Suprapubic skin (tissue), 4 donors: ENCODE data around the gene SEMA5B. TPM values are rescaled to one million over a fixed set of nuclear protein-coding genes. Genes with fewer than 3 reads are reported as not detected.

Source experiments
- DNase-seq, 2 donors: peaks; one replicate each; pipeline ENCODE4 v3.0.0-alpha.2; 2019; ENCODE audit warnings: low spot score in 2 of 2
- H3K27ac ChIP-seq: fragments of 200-600 bp; sonication (generic); one replicate; pipeline ENCODE4 v1.5.1; 2019
- H3K27me3 ChIP-seq: fragments of 200-600 bp; sonication (generic); one replicate; pipeline ENCODE4 v1.5.1; 2019
- H3K36me3 ChIP-seq: fragments of 200-600 bp; sonication (generic); one replicate; pipeline ENCODE4 v1.5.1; 2019
- H3K4me1 ChIP-seq: fragments of 200-600 bp; sonication (generic); one replicate; pipeline ENCODE4 v1.5.1; 2019
- H3K4me3 ChIP-seq: fragments of 200-600 bp; sonication (generic); one replicate; pipeline ENCODE4 v1.5.1; 2019; ENCODE audit warnings: mild to moderate bottlenecking
- H3K9me3 ChIP-seq: fragments of 200-600 bp; sonication (generic); one replicate; pipeline ENCODE4 v1.5.1; 2019
- EP300 ChIP-seq: sonication (generic); formaldehyde crosslinking; IDR thresholded peaks from one replicate; pipeline ENCODE4 v1.6.1; 2017; ENCODE audit warnings: antibody characterized with exemption
- POLR2A ChIP-seq, 2 donors: fragments of 450-650 bp; IDR thresholded peaks; one replicate each; pipeline ENCODE4 v1.6.1; 2017; ENCODE audit warnings: antibody characterized with exemption in 2 of 2, mild to moderate bottlenecking in 2 of 2, moderate library complexity in 2 of 2
- POLR2AphosphoS5 ChIP-seq, 3 donors: sonication (generic); formaldehyde crosslinking; IDR thresholded peaks; one replicate each; pipeline ENCODE4 v1.6.1; 2017; ENCODE audit warnings: antibody characterized with exemption in 3 of 3
- WGBS: methylation state at CpG from one replicate; pipeline ENCODE4 v1.1.5; 2018; 5-methylcytosine and 5-hydroxymethylcytosine counted together
- total RNA-seq, 4 donors: library from RNA; depleted of rRNA; stranded (reverse); fragments of >200 nt; gene quantifications; one replicate each; pipeline ENCODE4 v1.1.0, GENCODE V29; 2016
- TF ChIP-seq, protein P1 (sequence below), 2 donors: fragments of 200-600 bp in 1 of 2; fragments of 450-650 bp in 1 of 2; sonication (generic) in 1 of 2; IDR thresholded peaks; one replicate each; pipeline ENCODE4 v1.5.1; 2016 to 2019; ENCODE audit warnings: antibody characterized with exemption in 2 of 2, mild to moderate bottlenecking in 1 of 2, moderate library complexity in 1 of 2

Gene SEMA5B
- total RNA-seq, 4 donors from 2014 or later: 1.4 to 2.0 (median 1.8) TPM; not detected in 1

DNA sequence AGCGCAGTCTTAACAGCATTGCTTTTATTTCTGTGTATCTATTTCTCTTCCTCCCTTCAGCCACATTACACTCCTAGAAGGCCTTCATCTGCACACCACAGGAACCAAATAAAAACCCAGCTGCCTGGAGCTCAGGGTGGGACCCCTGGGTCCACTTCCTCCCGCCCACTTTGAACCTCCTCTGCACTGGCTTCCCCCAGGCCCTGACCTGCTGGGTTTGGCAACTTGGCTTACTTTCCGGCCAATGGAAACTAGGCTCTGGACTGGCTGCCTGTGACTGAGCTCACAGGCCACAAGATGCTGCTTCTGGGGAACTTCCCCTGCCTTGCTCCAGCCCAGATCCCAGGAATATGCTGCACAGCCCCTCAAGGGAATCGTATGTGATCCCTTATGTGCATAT is 89.8 kb downstream of the SEMA5B start:
- Histone ChIP-seq H3K36me3 (no peaks in the 10 kb centered on the region), H3K9me3 (no peaks in the 10 kb centered on the region), H3K4me1 (peaks cover 24% of the 10 kb centered on the region), H3K4me3 (no peak overlapping the region), H3K27me3 (no peaks in the 10 kb centered on the region), H3K27ac (no peak overlapping the region)
- WGBS: 90% methylated on average over 4 of the region's 4 CpGs
- DNase-seq: no peak
- TF ChIP-seq POLR2AphosphoS5 (IDR thresholded peaks at IDR 0.05) (no peak), POLR2A (IDR thresholded peaks at IDR 0.05) (no peak), EP300 (no peak)
- TF ChIP-seq, protein P1, sequence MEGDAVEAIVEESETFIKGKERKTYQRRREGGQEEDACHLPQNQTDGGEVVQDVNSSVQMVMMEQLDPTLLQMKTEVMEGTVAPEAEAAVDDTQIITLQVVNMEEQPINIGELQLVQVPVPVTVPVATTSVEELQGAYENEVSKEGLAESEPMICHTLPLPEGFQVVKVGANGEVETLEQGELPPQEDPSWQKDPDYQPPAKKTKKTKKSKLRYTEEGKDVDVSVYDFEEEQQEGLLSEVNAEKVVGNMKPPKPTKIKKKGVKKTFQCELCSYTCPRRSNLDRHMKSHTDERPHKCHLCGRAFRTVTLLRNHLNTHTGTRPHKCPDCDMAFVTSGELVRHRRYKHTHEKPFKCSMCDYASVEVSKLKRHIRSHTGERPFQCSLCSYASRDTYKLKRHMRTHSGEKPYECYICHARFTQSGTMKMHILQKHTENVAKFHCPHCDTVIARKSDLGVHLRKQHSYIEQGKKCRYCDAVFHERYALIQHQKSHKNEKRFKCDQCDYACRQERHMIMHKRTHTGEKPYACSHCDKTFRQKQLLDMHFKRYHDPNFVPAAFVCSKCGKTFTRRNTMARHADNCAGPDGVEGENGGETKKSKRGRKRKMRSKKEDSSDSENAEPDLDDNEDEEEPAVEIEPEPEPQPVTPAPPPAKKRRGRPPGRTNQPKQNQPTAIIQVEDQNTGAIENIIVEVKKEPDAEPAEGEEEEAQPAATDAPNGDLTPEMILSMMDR (IDR thresholded peaks at IDR 0.05): no peak

DNA sequence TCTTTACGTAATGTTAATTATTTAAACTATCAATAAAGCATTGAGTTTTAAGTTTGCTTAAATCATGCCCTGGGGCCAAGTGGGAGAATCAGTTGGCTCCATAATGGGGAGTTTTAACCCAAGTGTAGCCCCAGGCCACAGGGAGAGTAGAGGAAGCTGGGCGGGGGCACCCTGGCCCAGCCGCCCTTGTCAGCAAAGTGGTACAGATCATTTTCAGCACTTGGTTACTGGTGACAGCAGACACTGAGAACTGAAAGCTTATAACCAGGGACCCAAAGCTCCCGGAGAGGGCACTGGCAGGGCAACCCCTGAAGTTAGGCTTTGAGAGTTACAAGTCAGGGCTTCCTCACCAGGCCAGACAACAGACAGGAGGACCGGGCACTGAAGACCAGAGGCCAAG is 90.6 kb downstream of the SEMA5B start:
- no peak for DNase-seq
- H3K9me3 ChIP-seq: no peaks in the 10 kb centered on the region
- no peak overlapping the region for H3K4me3 ChIP-seq
- no peak for TF ChIP-seq POLR2AphosphoS5 (IDR thresholded peaks at IDR 0.05)
- TF ChIP-seq EP300: no peak
- no peak for TF ChIP-seq POLR2A (IDR thresholded peaks at IDR 0.05)
- TF ChIP-seq, protein P1 (IDR thresholded peaks at IDR 0.05): no peak
- H3K27me3 ChIP-seq: no peaks in the 10 kb centered on the region
- WGBS: 85% methylated on average over 4 of the region's 5 CpGs
- peaks cover 24% of the 10 kb centered on the region for H3K4me1 ChIP-seq
- no peak overlapping the region for H3K27ac ChIP-seq
- no peaks in the 10 kb centered on the region for H3K36me3 ChIP-seq

DNA sequence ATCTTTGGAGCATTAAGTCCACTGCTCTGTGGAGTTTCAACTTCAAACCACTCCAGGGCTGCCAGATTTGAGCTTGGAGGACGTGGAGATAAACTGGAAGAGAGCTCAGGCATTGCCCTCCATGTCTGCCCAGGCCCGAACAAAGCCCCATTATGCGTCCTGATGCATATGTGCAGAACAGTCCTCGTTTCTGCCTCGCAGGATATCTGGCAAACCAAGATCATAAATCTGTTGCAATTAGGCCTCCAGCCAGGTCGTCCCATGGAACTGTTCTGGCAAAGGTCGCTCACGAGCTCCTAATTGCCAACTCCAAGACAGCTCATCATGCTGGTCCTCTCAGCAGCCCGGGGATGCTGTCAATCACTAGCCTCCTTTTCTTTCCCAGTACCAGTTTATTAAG is 91.2 kb downstream of the SEMA5B start:
- peak overlapping the region; percentile 38 for H3K27ac ChIP-seq
- no peaks in the 10 kb centered on the region for H3K27me3 ChIP-seq
- H3K4me3 ChIP-seq: no peak overlapping the region
- WGBS: 30% methylated on average over 9 of the region's 9 CpGs
- H3K9me3 ChIP-seq: no peaks in the 10 kb centered on the region
- DNase-seq: no peak
- H3K36me3 ChIP-seq: no peaks in the 10 kb centered on the region
- peaks cover 26% of the 10 kb centered on the region for H3K4me1 ChIP-seq
- TF ChIP-seq POLR2AphosphoS5 (IDR thresholded peaks at IDR 0.05) (no peak), POLR2A (IDR thresholded peaks at IDR 0.05) (no peak), EP300 (no peak)
- TF ChIP-seq, protein P1 (IDR thresholded peaks at IDR 0.05): no peak

DNA sequence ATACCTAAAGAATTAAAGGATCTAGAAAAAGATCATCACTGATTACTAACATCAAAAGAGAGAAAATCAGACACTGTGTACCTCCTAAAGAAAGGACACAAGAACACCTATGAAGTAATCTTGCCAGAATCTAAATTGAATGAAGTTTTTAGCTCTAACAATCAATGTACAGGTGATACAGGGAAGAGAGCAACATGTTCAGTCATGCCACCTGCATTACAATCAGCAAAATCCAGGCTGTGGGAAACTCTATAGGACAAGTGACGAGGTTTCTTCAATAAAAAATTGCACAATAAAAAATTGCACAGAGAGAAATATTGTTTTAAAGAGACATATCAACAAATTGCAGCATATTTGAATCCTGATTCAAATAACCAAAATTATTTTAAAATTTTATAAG is 93.3 kb downstream of the SEMA5B start:
- Histone ChIP-seq H3K4me1 (peaks cover 25% of the 10 kb centered on the region), H3K27ac (no peak overlapping the region), H3K9me3 (no peaks in the 10 kb centered on the region), H3K27me3 (no peaks in the 10 kb centered on the region), H3K4me3 (no peak overlapping the region), H3K36me3 (no peaks in the 10 kb centered on the region)
- TF ChIP-seq EP300: no peak
- no peak for TF ChIP-seq POLR2AphosphoS5 (IDR thresholded peaks at IDR 0.05)
- TF ChIP-seq POLR2A (IDR thresholded peaks at IDR 0.05): no peak
- TF ChIP-seq, protein P1 (IDR thresholded peaks at IDR 0.05): no peak
- DNase-seq: no peak
- 62% methylated on average over 1 of the region's 1 CpG for WGBS

DNA sequence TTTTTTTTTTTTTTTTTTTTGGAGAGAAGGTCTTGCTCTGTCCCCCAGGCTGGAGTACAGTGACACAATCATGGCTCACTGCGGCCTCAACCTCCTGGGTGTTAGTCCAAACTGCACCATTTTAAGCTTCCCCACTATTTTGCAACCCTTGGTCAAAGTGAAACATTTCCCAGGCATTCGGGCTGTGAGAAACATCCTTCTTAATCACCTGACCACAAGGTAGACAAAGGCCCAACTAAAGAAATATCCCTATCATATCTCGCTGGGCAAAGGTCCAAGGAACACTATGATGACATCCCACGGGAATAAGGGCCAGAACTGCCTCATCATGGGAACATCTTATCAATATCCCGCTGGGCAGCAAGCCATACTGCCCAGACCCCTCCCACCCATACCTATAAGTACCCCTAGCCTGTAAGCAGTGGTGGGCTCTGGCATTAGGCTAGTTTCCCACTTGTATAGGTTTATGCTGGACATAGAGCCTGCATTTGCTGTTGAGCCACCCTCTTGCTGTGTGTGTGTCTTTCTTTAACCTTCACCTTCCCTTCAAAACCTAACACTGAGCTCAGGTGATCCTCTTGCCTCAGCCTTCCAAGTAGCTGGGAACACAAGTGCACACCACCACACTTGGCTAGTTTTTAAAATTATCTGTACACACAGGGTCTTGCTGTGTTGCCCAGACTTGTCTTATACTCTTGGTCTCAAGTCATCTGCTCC is 95.2 kb downstream of the SEMA5B start:
- H3K4me1 ChIP-seq: peaks cover 25% of the 10 kb centered on the region
- TF ChIP-seq POLR2A (IDR thresholded peaks at IDR 0.05) (no peak), POLR2AphosphoS5 (IDR thresholded peaks at IDR 0.05) (no peak), EP300 (no peak)
- TF ChIP-seq, protein P1 (IDR thresholded peaks at IDR 0.05): no peak
- 86% methylated on average over 5 of the region's 5 CpGs for WGBS
- H3K27ac ChIP-seq: no peak overlapping the region
- DNase-seq: no peak
- H3K9me3 ChIP-seq: no peaks in the 10 kb centered on the region
- no peaks in the 10 kb centered on the region for H3K36me3 ChIP-seq
- no peak overlapping the region for H3K4me3 ChIP-seq
- no peaks in the 10 kb centered on the region for H3K27me3 ChIP-seq
